A549 treated with AZD2906 at 1 μM for 4 hours (cell line): ENCODE results near the gene MCOLN1. TPM values are rescaled to one million over a fixed set of nuclear protein-coding genes. Genes with fewer than 3 reads are reported as not detected.

Experiments
- total RNA-seq: library from RNA; stranded (reverse); fragments of 200-300 nt; extraction: Qiagen RNA extraction; gene quantifications from 5 replicates; pipeline ENCODE4 v1.2.3, GENCODE V29; 2022

The MCOLN1 gene
- total RNA-seq = 7.4 to 13.1 TPM (median 11.5 TPM) in 5 replicates

DNA sequence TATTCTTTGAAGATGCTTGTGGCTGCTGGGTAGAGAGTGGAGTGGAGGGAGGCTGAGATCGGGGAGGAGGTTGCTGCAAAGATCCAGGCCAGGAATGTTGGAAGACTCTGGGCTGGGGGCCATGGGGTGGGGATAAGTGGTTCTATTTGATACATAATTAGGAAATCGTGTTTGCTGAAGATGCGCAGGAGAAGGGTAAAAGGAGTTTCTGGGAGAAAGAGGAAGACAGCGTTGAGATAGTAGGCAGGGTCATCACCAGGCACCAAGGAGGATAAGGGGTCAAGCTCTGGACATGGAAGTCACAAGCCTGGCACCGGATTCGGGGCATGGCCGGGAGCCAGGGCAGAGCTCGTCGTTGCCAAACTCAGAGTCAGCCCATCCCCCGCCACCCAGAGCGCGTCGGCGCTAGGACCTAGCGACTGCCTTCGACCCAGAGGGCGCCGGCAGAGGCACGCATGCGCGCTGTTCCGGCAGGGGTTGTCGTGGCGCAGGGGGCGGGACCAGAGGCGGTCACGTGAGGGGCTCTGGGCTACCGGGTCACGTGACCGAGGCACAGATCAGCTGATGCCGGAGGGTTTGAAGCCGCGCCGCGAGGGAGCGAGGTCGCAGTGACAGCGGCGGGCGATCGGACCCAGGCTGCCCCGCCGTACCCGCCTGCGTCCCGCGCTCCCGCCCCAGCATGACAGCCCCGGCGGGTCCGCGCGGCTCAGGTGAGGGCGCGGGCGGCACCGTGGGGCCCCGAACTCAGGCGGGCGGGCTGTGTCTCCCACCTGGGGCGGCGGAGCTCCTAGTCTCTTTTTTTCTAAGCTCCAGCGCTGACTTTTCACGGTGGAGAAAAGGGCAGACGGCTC is at the start of gene MCOLN1:
MCOLN1 (plus strand) TSS at position 553 of the 851 bp plus-strand sequence; CDS start at position 680, 127 bp downstream.

DNA sequence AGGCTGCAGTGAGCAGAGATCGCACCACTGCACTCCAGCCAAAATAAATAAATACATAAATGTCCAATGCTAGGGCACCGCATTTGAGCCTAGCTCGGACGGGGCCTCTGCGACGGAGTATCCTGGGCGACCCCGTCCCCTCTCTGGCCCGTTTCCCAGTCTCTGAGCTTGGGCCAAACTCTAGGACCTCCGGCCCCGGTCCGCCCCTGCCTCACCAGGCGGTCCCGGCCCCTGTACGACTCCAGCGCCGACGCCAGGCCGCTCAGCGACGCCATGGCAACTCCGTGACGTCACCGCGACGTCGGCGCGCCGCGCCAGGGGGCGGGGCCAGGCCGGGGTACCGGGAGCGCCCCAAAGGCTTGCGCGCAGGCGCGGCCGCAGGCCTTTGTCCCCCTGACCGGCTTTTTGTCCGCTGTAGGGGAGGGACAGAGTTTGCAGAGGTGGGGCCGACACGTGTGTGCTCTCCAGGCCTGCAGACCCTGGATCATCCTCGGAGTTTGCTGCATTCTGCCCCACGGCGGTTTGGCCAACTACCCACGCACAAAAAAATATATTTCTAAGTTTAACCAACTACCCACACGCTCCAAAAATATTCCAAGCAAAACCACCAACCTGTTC is 33.6 kb upstream of the MCOLN1 start, which contains the start of gene PEX11G:
PEX11G (minus strand) TSS at position 300 of the 618 bp plus-strand sequence; CDS start at position 275, 25 bp downstream.

DNA sequence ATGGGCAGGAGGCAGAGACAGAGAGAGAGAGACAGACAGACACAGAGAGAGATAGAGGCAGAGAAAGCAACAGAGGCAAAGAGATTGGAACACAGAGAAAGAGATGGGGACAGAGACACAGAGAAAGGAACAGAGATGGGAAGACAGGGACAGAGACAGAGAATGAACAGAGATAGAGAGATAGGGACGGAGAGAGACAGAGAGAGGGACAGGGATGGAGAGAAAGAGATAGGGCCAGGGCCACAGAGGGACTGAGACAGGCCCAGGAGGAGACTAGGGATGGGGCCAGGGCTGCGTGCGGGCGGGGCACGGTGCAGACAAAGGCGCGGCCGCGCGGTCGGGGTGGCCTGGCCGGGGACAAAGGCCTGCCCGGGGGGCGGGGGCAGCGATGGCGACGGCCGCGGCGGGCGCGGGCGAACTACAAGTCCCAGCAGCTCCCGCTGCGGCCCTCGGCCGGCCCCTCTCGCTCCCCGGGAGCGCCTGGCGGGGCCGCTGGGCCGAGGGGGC is 6.7 kb upstream of the MCOLN1 start, which contains the start of gene ZNF358:
ZNF358 (plus strand) TSS at position 459 of the 507 bp plus-strand sequence. CDS start 3,140 bp downstream, outside the sequence.

DNA sequence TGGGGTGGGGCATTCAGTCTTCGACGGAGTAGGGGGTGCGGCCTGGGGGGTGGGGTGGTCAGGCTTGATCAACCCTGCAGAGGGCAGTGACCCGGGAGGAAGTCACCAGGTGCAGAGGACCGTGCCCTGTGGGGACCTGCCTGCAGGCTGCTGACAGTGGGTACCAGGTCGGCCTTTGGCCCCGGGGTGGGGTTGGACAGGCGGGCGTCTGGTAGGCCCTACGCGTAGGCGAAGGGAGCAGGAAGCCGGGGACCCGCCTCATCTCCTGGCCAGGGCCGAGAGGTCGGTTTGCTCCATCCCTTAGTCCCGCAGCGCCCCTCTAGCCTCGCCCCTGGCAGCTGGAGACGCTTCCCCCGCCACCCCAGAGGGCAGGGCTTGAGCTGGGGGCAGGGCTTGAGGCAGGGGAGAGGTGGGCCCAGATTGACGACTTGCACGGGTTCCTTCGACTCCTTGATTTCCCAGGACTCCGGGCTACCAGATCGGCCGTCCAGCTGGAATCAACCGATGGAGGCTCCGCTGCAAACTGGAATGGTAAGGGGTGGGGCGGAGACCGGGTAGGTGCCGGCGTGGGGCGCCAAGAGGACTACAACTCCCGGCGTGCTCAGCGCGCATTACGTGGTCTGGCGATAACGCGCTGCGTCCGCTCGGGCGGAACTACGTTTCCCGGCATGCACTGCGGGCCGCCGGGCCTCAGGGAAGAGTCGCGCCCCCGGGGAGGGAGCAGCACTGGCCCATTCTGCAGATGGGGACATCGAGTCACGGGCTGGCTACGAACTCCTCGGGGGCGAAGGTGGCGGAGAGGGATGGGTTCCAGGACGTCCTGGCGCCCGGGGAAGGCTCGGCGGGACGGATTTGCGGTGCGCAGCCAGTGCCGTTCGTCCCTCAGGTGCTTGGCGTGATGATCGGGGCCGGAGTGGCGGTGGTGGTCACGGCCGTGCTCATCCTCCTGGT is 12.9 kb downstream of the MCOLN1 start, which contains the start of gene PNPLA6:
PNPLA6 (plus strand) TSS at position 671 of the 951 bp plus-strand sequence; CDS start at position 743, 72 bp downstream.

Other genes starting within 250 kb of the MCOLN1 start
- 2.3 to 4.1 TPM (median 3.5 TPM) in 5 replicates for gene INSR, start 228.2 kb upstream of the MCOLN1 start, total RNA-seq
- gene ARHGEF18, start 173.7 kb upstream of the MCOLN1 start, total RNA-seq = 60.4 to 71.5 TPM (median 67.9 TPM) in 5 replicates
- 2.0 to 2.4 TPM (median 2.1 TPM) in 5 replicates for gene PEX11G, start 33.6 kb upstream of the MCOLN1 start, total RNA-seq
- gene ZNF358, start 6.5 kb upstream of the MCOLN1 start, total RNA-seq = 16.8 to 19.5 TPM (median 18.6 TPM) in 5 replicates
- 28.0 to 34.4 TPM (median 33.8 TPM) in 5 replicates for gene PNPLA6, start 13.1 kb downstream of the MCOLN1 start, total RNA-seq
- 4.8 to 6.6 TPM (median 6.4 TPM) in 5 replicates for gene CAMSAP3, start 73.2 kb downstream of the MCOLN1 start, total RNA-seq
- gene XAB2, start 106.9 kb downstream of the MCOLN1 start, total RNA-seq = 23.5 to 28.2 TPM (median 27.6 TPM) in 5 replicates
- 47.0 to 60.6 TPM (median 52.7 TPM) in 5 replicates for gene PET100, start 107.2 kb downstream of the MCOLN1 start, total RNA-seq
- gene PCP2, start 111.1 kb downstream of the MCOLN1 start, total RNA-seq = 0.23 TPM in 1 of 5 replicates, not detected in the others
- gene STXBP2, start 114.5 kb downstream of the MCOLN1 start, total RNA-seq = 31.5 to 43.4 TPM (median 41.1 TPM) in 5 replicates
- not detected in 5 replicates for gene RETN, start 146.4 kb downstream of the MCOLN1 start, total RNA-seq
- gene MCEMP1, start 154.5 kb downstream of the MCOLN1 start, total RNA-seq = not detected in 5 replicates
- 38.4 to 108 TPM (median 106 TPM) in 5 replicates for gene TRAPPC5, start 158.2 kb downstream of the MCOLN1 start, total RNA-seq
- gene FCER2, start 179.5 kb downstream of the MCOLN1 start, total RNA-seq = not detected in 5 replicates
- gene CLEC4G, start 209.5 kb downstream of the MCOLN1 start, total RNA-seq = not detected in 5 replicates
- gene CD209, start 224.9 kb downstream of the MCOLN1 start, total RNA-seq = not detected in 5 replicates
- not detected in 5 replicates for gene CLEC4M, start 240.6 kb downstream of the MCOLN1 start, total RNA-seq